ENCODE results near the gene AFP.

Gene AFP

DNA sequence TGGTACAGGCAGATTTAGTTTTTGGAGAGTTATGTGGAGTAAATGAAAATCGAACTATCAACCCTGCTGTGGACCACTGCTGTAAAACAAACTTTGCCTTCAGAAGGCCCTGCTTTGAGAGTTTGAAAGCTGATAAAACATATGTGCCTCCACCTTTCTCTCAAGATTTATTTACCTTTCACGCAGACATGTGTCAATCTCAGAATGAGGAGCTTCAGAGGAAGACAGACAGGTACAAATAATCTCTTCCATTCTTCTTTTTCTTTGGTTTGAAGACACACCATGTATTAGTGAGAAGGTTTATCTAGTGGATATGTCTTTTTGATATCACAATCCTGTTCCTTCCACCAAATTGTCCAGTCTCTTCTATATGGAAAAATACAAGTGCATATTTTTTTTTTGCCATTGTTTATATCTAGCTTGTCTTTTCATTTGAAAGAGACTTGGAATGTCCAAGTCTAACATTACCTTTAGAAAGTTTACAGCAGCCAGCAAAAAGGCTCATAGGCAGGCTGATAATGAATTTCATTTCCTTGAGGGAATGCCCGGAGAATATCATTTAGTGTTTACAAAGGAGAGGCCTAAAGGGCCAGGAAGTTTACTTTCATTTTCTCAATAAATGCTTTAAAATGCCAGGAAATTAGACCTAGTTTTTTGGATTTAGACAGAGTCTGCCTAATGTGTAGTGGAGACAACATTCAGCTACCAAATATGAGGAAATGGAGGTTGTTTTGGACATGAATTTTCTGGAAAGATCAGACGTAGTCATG lies 64.2 kb downstream of the AFP start:
- ATAC-seq: peak; percentile 27; the same call in 1 of the 3 replicates
- TF ChIP-seq TOX (CRISPR knock-in tag; IDR thresholded peaks at IDR 0.05; ENCODE audit: borderline replicate concordance) (no peak), TCF4 (CRISPR knock-in tag; IDR thresholded peaks at IDR 0.05; ENCODE audit: borderline replicate concordance) (no peak), BACH2 (CRISPR knock-in tag; IDR thresholded peaks at IDR 0.05; ENCODE audit: borderline replicate concordance) (no peak), ISL1 (CRISPR knock-in tag; IDR thresholded peaks at IDR 0.05) (no peak), ZNF8 (CRISPR knock-in tag; IDR thresholded peaks at IDR 0.05) (no peak), ZNF565 (CRISPR knock-in tag; conservative IDR thresholded peaks at IDR 0.05; ENCODE audit: low read depth) (no peak), OSR1 (CRISPR knock-in tag; IDR thresholded peaks at IDR 0.05) (no peak), ZFP30 (CRISPR knock-in tag; IDR thresholded peaks at IDR 0.05) (no peak), SNAI2 (CRISPR knock-in tag; IDR thresholded peaks at IDR 0.05) (no peak), ZC3H10 (CRISPR knock-in tag; IDR thresholded peaks at IDR 0.05) (no peak), GLIS3 (CRISPR knock-in tag; IDR thresholded peaks at IDR 0.05) (no peak), ESRRG (CRISPR knock-in tag; IDR thresholded peaks at IDR 0.05) (no peak), ZNF70 (CRISPR knock-in tag; IDR thresholded peaks at IDR 0.05) (no peak)
- TF ChIP-seq, protein P1, sequence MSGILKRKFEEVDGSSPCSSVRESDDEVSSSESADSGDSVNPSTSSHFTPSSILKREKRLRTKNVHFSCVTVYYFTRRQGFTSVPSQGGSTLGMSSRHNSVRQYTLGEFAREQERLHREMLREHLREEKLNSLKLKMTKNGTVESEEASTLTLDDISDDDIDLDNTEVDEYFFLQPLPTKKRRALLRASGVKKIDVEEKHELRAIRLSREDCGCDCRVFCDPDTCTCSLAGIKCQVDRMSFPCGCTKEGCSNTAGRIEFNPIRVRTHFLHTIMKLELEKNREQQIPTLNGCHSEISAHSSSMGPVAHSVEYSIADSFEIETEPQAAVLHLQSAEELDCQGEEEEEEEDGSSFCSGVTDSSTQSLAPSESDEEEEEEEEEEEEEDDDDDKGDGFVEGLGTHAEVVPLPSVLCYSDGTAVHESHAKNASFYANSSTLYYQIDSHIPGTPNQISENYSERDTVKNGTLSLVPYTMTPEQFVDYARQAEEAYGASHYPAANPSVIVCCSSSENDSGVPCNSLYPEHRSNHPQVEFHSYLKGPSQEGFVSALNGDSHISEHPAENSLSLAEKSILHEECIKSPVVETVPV (CRISPR knock-in tag; IDR thresholded peaks at IDR 0.05): no peak
- TF ChIP-seq, protein P2, sequence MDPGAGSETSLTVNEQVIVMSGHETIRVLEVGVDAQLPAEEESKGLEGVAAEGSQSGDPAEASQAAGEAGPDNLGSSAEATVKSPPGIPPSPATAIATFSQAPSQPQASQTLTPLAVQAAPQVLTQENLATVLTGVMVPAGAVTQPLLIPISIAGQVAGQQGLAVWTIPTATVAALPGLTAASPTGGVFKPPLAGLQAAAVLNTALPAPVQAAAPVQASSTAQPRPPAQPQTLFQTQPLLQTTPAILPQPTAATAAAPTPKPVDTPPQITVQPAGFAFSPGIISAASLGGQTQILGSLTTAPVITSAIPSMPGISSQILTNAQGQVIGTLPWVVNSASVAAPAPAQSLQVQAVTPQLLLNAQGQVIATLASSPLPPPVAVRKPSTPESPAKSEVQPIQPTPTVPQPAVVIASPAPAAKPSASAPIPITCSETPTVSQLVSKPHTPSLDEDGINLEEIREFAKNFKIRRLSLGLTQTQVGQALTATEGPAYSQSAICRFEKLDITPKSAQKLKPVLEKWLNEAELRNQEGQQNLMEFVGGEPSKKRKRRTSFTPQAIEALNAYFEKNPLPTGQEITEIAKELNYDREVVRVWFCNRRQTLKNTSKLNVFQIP (CRISPR knock-in tag; IDR thresholded peaks at IDR 0.05; ENCODE audit: borderline replicate concordance, low read depth): no peak
- TF ChIP-seq, protein P3, sequence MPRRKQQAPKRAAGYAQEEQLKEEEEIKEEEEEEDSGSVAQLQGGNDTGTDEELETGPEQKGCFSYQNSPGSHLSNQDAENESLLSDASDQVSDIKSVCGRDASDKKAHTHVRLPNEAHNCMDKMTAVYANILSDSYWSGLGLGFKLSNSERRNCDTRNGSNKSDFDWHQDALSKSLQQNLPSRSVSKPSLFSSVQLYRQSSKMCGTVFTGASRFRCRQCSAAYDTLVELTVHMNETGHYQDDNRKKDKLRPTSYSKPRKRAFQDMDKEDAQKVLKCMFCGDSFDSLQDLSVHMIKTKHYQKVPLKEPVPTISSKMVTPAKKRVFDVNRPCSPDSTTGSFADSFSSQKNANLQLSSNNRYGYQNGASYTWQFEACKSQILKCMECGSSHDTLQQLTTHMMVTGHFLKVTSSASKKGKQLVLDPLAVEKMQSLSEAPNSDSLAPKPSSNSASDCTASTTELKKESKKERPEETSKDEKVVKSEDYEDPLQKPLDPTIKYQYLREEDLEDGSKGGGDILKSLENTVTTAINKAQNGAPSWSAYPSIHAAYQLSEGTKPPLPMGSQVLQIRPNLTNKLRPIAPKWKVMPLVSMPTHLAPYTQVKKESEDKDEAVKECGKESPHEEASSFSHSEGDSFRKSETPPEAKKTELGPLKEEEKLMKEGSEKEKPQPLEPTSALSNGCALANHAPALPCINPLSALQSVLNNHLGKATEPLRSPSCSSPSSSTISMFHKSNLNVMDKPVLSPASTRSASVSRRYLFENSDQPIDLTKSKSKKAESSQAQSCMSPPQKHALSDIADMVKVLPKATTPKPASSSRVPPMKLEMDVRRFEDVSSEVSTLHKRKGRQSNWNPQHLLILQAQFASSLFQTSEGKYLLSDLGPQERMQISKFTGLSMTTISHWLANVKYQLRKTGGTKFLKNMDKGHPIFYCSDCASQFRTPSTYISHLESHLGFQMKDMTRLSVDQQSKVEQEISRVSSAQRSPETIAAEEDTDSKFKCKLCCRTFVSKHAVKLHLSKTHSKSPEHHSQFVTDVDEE (CRISPR knock-in tag; IDR thresholded peaks at IDR 0.05): no peak
- TF ChIP-seq, protein P4, sequence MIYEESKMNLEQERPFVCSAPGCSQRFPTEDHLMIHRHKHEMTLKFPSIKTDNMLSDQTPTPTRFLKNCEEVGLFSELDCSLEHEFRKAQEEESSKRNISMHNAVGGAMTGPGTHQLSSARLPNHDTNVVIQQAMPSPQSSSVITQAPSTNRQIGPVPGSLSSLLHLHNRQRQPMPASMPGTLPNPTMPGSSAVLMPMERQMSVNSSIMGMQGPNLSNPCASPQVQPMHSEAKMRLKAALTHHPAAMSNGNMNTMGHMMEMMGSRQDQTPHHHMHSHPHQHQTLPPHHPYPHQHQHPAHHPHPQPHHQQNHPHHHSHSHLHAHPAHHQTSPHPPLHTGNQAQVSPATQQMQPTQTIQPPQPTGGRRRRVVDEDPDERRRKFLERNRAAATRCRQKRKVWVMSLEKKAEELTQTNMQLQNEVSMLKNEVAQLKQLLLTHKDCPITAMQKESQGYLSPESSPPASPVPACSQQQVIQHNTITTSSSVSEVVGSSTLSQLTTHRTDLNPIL (CRISPR knock-in tag; IDR thresholded peaks at IDR 0.05; ENCODE audit: low read depth): no peak

DNA sequence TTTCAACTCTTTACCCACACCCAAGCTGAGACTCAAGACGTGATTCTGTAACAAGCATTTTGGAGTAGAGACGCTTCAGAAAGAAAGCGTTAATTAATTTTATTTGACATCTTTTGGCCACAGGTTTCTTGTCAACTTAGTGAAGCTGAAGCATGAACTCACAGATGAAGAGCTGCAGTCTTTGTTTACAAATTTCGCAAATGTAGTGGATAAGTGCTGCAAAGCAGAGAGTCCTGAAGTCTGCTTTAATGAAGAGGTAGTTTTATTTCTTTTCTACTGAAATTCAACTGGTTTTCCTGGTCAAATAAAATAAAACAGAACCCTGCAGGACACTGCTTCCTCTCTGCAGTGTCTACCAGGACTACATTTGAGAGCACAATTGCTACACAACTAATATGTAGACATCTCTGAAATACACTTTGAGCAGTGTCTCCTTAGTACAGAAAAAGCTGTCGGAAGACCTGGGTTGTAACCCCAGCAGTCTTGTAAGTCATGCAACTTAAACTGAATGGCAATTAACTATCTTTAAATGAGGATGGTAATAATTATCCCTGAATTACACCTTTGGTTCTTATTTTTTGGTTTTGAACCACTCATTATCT lies 65.7 kb downstream of the AFP start:
- ATAC-seq: no peak
- TF ChIP-seq ISL1 (CRISPR knock-in tag; IDR thresholded peaks at IDR 0.05) (no peak), ZNF565 (CRISPR knock-in tag; conservative IDR thresholded peaks at IDR 0.05; ENCODE audit: low read depth) (no peak), TOX (CRISPR knock-in tag; IDR thresholded peaks at IDR 0.05; ENCODE audit: borderline replicate concordance) (no peak), CSDC2 (CRISPR knock-in tag; IDR thresholded peaks at IDR 0.05) (no peak), BACH2 (CRISPR knock-in tag; IDR thresholded peaks at IDR 0.05; ENCODE audit: borderline replicate concordance) (no peak), ZFP30 (CRISPR knock-in tag; IDR thresholded peaks at IDR 0.05) (no peak), ZNF70 (CRISPR knock-in tag; IDR thresholded peaks at IDR 0.05) (no peak), TCF4 (CRISPR knock-in tag; IDR thresholded peaks at IDR 0.05; ENCODE audit: borderline replicate concordance) (no peak), GLIS3 (CRISPR knock-in tag; IDR thresholded peaks at IDR 0.05) (no peak), RARB (CRISPR knock-in tag; IDR thresholded peaks at IDR 0.05) (no peak)
- TF ChIP-seq, protein P2 (CRISPR knock-in tag; IDR thresholded peaks at IDR 0.05; ENCODE audit: borderline replicate concordance, low read depth): no peak
- TF ChIP-seq, protein P5, sequence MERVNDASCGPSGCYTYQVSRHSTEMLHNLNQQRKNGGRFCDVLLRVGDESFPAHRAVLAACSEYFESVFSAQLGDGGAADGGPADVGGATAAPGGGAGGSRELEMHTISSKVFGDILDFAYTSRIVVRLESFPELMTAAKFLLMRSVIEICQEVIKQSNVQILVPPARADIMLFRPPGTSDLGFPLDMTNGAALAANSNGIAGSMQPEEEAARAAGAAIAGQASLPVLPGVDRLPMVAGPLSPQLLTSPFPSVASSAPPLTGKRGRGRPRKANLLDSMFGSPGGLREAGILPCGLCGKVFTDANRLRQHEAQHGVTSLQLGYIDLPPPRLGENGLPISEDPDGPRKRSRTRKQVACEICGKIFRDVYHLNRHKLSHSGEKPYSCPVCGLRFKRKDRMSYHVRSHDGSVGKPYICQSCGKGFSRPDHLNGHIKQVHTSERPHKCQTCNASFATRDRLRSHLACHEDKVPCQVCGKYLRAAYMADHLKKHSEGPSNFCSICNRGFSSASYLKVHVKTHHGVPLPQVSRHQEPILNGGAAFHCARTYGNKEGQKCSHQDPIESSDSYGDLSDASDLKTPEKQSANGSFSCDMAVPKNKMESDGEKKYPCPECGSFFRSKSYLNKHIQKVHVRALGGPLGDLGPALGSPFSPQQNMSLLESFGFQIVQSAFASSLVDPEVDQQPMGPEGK (CRISPR knock-in tag; IDR thresholded peaks at IDR 0.05; ENCODE audit: borderline replicate concordance): no peak
- TF ChIP-seq, protein P1 (CRISPR knock-in tag; IDR thresholded peaks at IDR 0.05): no peak
- TF ChIP-seq, protein P3 (CRISPR knock-in tag; IDR thresholded peaks at IDR 0.05): no peak
